Small intestine (tissue), 7 donors: ENCODE data around the gene COL6A1. TPM values are rescaled to one million over a fixed set of nuclear protein-coding genes. Genes with fewer than 3 reads are reported as not detected.

Source experiments
- DNase-seq, 2 donors: peaks; one replicate each; pipeline versions ENCODE4 v3.0.0 to v3.0.0-alpha.2; 2013
- FAIRE-seq: peaks from 2 replicates; lab custom pipeline; 2012; peaks lifted over from hg19 to GRCh38; lab: Jason Lieb, UNC
- H3K27ac ChIP-seq, 3 donors: one replicate each; pipeline ENCODE4 v1.5.1; 2013; ENCODE audit warnings: low read length in 2 of 3, mild to moderate bottlenecking in 2 of 3, control low read depth in 1 of 3, inconsistent platforms in 1 of 3, low read depth in 1 of 3, moderate library complexity in 1 of 3
- H3K27me3 ChIP-seq, 3 donors: one replicate each; pipeline ENCODE4 v1.6.1; 2013; ENCODE audit warnings: low read length in 3 of 3, inconsistent platforms in 1 of 3; ENCODE audit not compliant: control insufficient read depth in 3 of 3, insufficient read depth in 3 of 3
- H3K36me3 ChIP-seq, 3 donors: one replicate each; pipeline ENCODE4 v1.6.1; 2013; ENCODE audit warnings: low read length in 3 of 3, inconsistent platforms in 1 of 3, low read depth in 1 of 3, mild to moderate bottlenecking in 1 of 3, moderate library complexity in 1 of 3; ENCODE audit not compliant: control insufficient read depth in 3 of 3, insufficient read depth in 2 of 3
- H3K4me1 ChIP-seq, 3 donors: one replicate each; pipeline ENCODE4 v1.6.1; 2013; ENCODE audit warnings: low read length in 2 of 3, inconsistent platforms in 1 of 3, low read depth in 1 of 3, mild to moderate bottlenecking in 1 of 3, moderate library complexity in 1 of 3; ENCODE audit not compliant: control insufficient read depth in 3 of 3, insufficient read depth in 2 of 3
- H3K4me3 ChIP-seq, 3 donors: one replicate each; pipeline ENCODE4 v1.5.1; 2013; ENCODE audit warnings: low read length in 3 of 3, control low read depth in 1 of 3, inconsistent platforms in 1 of 3, low read depth in 1 of 3, mild to moderate bottlenecking in 1 of 3, moderate library complexity in 1 of 3
- H3K9me3 ChIP-seq, 2 donors: one replicate each; pipeline ENCODE4 v1.6.1; 2013; ENCODE audit warnings: low read depth in 1 of 2, low read length in 1 of 2; ENCODE audit not compliant: control insufficient read depth in 2 of 2, insufficient read depth in 1 of 2
- WGBS, 3 donors: extraction: QIAGEN DNeasy Blood & Tissue Kit; methylation state at CpG; one replicate each; pipeline ENCODE4 v1.1.7; 2013; 5-methylcytosine and 5-hydroxymethylcytosine counted together
- polyA plus RNA-seq, 4 donors: library from polyadenylated mRNA; stranded (reverse) in 3 of 4; unstranded in 1 of 4; fragments of 200-250 nt in 3 of 4; fragments of 120-200 nt in 1 of 4; gene quantifications; one replicate each; pipeline versions ENCODE4 v1.2.1 to v1.2.3, GENCODE V29; 2013
- donor health status: healthy with polysubstance abuse.
- donor health status: control.
- donor health status: control.
- donor health status: Bipolar disorder and iron deficiency.
- donor health status: healthy.

The COL6A1 gene
- polyA plus RNA-seq, 4 donors, result 6.0 to 475 (median 47.7) TPM

- Histone ChIP-seq H3K9me3 (no peaks in the 10 kb centered on the region), H3K4me3 (no peak overlapping the region), H3K4me1 (peaks cover 0 to 8% (median 0%) of the 10 kb centered on the region in 3 donors), H3K36me3 (peaks cover 0 to 60% (median 3%) of the 10 kb centered on the region in 3 donors), H3K27me3 (peaks cover 0 to 6% (median 0%) of the 10 kb centered on the region in 3 donors), H3K27ac (peak overlapping the region in 1 of 3 donors; percentile 12)
- FAIRE-seq (no peak), DNase-seq (no peak)
- WGBS, 3 donors, result 82 to 83% (median 82%) methylated on average over 36 to 37 of the region's 37 CpGs
Measured at GRCh38 chr21:45985471-45986315, 4.1 kb downstream of the COL6A1 start.

GRCh38 chr21:45986316-45987051 is 4.9 kb downstream of the COL6A1 start:
- H3K9me3 ChIP-seq, result no peaks in the 10 kb centered on the region
- WGBS, 3 donors, result 80 to 88% (median 81%) methylated on average over 35 to 36 of the region's 36 CpGs
- no peak overlapping the region for H3K4me3 ChIP-seq
- peaks cover 0 to 66% (median 3%) of the 10 kb centered on the region in 3 donors for H3K36me3 ChIP-seq
- H3K27ac ChIP-seq, result no peak overlapping the region
- DNase-seq, result no peak
- peaks cover 0 to 2% (median 0%) of the 10 kb centered on the region in 3 donors for H3K4me1 ChIP-seq
- no peaks in the 10 kb centered on the region for H3K27me3 ChIP-seq
- FAIRE-seq, result no peak

- no peak overlapping the region for H3K27ac ChIP-seq
- 84 to 93% (median 91%) methylated on average over 27 to 29 of the region's 29 CpGs for WGBS, 3 donors
- no peaks in the 10 kb centered on the region for H3K9me3 ChIP-seq
- no peaks in the 10 kb centered on the region for H3K27me3 ChIP-seq
- DNase-seq (no peak), FAIRE-seq (no peak)
- peaks cover 0 to 2% (median 0%) of the 10 kb centered on the region in 3 donors for H3K4me1 ChIP-seq
- H3K36me3 ChIP-seq, result peaks cover 0 to 74% (median 3%) of the 10 kb centered on the region in 3 donors
- H3K4me3 ChIP-seq, result no peak overlapping the region
Measured at GRCh38 chr21:45987121-45987711, 5.6 kb downstream of the COL6A1 start.

- WGBS, 3 donors, result 79 to 85% (median 83%) methylated on average over 34 to 35 of the region's 36 CpGs
- H3K9me3 ChIP-seq, result no peaks in the 10 kb centered on the region
- peaks cover 0 to 83% (median 3%) of the 10 kb centered on the region in 3 donors for H3K36me3 ChIP-seq
- H3K27ac ChIP-seq, result no peak overlapping the region
- H3K4me1 ChIP-seq, result no peaks in the 10 kb centered on the region
- H3K4me3 ChIP-seq, result no peak overlapping the region
- FAIRE-seq (no peak), DNase-seq (no peak)
- H3K27me3 ChIP-seq, result no peaks in the 10 kb centered on the region
Measured at GRCh38 chr21:45988366-45989347, 7.1 kb downstream of the COL6A1 start.

- Histone ChIP-seq H3K36me3 (peaks cover 0 to 84% (median 3%) of the 10 kb centered on the region in 3 donors), H3K4me3 (no peak overlapping the region), H3K27ac (no peak overlapping the region), H3K4me1 (no peaks in the 10 kb centered on the region), H3K27me3 (no peaks in the 10 kb centered on the region), H3K9me3 (no peaks in the 10 kb centered on the region)
- WGBS, 3 donors, result 74 to 87% (median 79%) methylated on average over 25 to 32 of the region's 32 CpGs
- DNase-seq (no peak), FAIRE-seq (no peak)
Measured at GRCh38 chr21:45989355-45990048, 7.9 kb downstream of the COL6A1 start.

- DNase-seq, result no peak
- WGBS, 3 donors, result 83 to 85% (median 83%) methylated on average over 24 to 30 of the region's 30 CpGs
- Histone ChIP-seq H3K9me3 (no peaks in the 10 kb centered on the region), H3K36me3 (peaks cover 0 to 90% (median 3%) of the 10 kb centered on the region in 3 donors), H3K27me3 (no peaks in the 10 kb centered on the region), H3K4me3 (no peak overlapping the region), H3K27ac (no peak overlapping the region), H3K4me1 (peaks cover 0 to 2% (median 0%) of the 10 kb centered on the region in 3 donors)
- FAIRE-seq, result no peak
Measured at GRCh38 chr21:45990049-45990711, 8.6 kb downstream of the COL6A1 start.
